HG03457 (cell line): Measurements from ENCODE around the gene DBR1.

Source experiments
- ATAC-seq: cut with Tn5 transposase; IDR thresholded peaks from one replicate; pipeline ENCODE4 v1.9.1; 2021; ENCODE audit warnings: moderate number of reproducible peaks; ENCODE audit not compliant: unreplicated experiment

Gene DBR1

GRCh38 chr3:138174421-138175131, at the start of gene DBR1:
Gene DBR1 (minus strand): TSS chr3:138174921. CDS start chr3:138174795, 126 bp downstream.
- ATAC-seq = peak; percentile 75

- no peak for ATAC-seq
These were observed 48.2 kb upstream of the DBR1 start for GRCh38 chr3:138222942-138223287.

- no peak for ATAC-seq
These were observed 47.6 kb upstream of the DBR1 start for GRCh38 chr3:138222131-138222941.

- no peak for ATAC-seq
These were observed 46.1 kb upstream of the DBR1 start for GRCh38 chr3:138220788-138221187.

GRCh38 chr3:138220242-138220641, 45.5 kb upstream of the DBR1 start:
- no peak for ATAC-seq

- ATAC-seq = no peak
These were observed 44.5 kb upstream of the DBR1 start for GRCh38 chr3:138219255-138219654.

- ATAC-seq = no peak
These were observed 38.8 kb upstream of the DBR1 start for GRCh38 chr3:138213398-138214085.

- no peak for ATAC-seq
These were observed 35.8 kb upstream of the DBR1 start for GRCh38 chr3:138210528-138210927.

GRCh38 chr3:138206196-138206595, 31.5 kb upstream of the DBR1 start:
- ATAC-seq = no peak

GRCh38 chr3:138205527-138205926, 30.8 kb upstream of the DBR1 start:
- no peak for ATAC-seq

GRCh38 chr3:138203938-138204337, 29.2 kb upstream of the DBR1 start:
- ATAC-seq = no peak

- no peak for ATAC-seq
These were observed 28.4 kb upstream of the DBR1 start for GRCh38 chr3:138202945-138203701.

GRCh38 chr3:138200424-138200823, 25.7 kb upstream of the DBR1 start:
- no peak for ATAC-seq

GRCh38 chr3:138199851-138200250, 25.1 kb upstream of the DBR1 start:
- no peak for ATAC-seq

- no peak for ATAC-seq
These were observed 22.8 kb upstream of the DBR1 start for GRCh38 chr3:138197524-138197923.

- ATAC-seq = no peak
These were observed 22.3 kb upstream of the DBR1 start for GRCh38 chr3:138197058-138197457.

GRCh38 chr3:138196023-138196422, 21.3 kb upstream of the DBR1 start:
- ATAC-seq = no peak

- no peak for ATAC-seq
These were observed 20.8 kb upstream of the DBR1 start for GRCh38 chr3:138195481-138195880.

- peak; percentile 14 for ATAC-seq
These were observed 13.5 kb upstream of the DBR1 start for GRCh38 chr3:138188013-138188730.

- ATAC-seq = peak; percentile 39
These were observed 12.7 kb upstream of the DBR1 start, which contains the start of gene ARMC8 for GRCh38 chr3:138187296-138188012. Gene ARMC8 (plus strand): TSS chr3:138187301. CDS start chr3:138187555, 254 bp downstream.
